Fibroblast of mammary gland (primary cell): ENCODE measurements around the gene HIC1.
A peak's percentile ranks its signal among the peaks of the same experiment; 100 is the strongest.

ENCODE experiments used
- DNase-seq: peaks from one replicate; pipeline ENCODE4 v3.0.0-alpha.2; 2010; ENCODE audit warnings: low read depth
- H3K4me3 ChIP-seq: 2 replicates; pipeline ENCODE4 v1.5.1; 2011; ENCODE audit warnings: low read depth, mild to moderate bottlenecking, low read length, moderate library complexity; ENCODE audit not compliant: control insufficient read depth
- TF ChIP-seq, protein P1 (sequence below): conservative IDR thresholded peaks from 2 replicates; pipeline ENCODE4 v1.5.1; 2011; ENCODE audit warnings: low read depth, low read length, inconsistent platforms; ENCODE audit not compliant: control insufficient read depth, insufficient read depth

The HIC1 gene

DNA sequence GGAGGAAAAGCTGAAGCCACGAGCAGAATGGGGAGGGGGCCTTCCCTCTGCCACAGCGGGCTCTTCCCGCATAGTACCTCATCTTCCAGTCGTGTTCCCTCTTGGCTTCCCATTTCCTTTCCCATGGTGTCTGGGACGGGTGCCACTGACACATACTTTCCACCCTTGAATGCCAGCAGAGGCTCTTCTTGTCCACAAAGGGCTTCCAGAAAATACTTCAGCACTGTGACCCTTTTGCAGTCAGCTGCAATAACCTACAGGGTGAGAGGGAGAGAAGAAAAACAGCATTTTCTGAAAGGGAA is 30.7 kb downstream of the HIC1 start:
- TF ChIP-seq, protein P1, sequence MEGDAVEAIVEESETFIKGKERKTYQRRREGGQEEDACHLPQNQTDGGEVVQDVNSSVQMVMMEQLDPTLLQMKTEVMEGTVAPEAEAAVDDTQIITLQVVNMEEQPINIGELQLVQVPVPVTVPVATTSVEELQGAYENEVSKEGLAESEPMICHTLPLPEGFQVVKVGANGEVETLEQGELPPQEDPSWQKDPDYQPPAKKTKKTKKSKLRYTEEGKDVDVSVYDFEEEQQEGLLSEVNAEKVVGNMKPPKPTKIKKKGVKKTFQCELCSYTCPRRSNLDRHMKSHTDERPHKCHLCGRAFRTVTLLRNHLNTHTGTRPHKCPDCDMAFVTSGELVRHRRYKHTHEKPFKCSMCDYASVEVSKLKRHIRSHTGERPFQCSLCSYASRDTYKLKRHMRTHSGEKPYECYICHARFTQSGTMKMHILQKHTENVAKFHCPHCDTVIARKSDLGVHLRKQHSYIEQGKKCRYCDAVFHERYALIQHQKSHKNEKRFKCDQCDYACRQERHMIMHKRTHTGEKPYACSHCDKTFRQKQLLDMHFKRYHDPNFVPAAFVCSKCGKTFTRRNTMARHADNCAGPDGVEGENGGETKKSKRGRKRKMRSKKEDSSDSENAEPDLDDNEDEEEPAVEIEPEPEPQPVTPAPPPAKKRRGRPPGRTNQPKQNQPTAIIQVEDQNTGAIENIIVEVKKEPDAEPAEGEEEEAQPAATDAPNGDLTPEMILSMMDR, result no peak
- peak; percentile 81 for DNase-seq

GRCh38 chr17:2086306-2086705 is 31.4 kb downstream of the HIC1 start:
- TF ChIP-seq, protein P1, result no peak
- H3K4me3 ChIP-seq, result no peak overlapping the region
- DNase-seq, result no peak

More for the DNA sequence above, 30.7 kb downstream of the HIC1 start:
- no peak overlapping the region for H3K4me3 ChIP-seq

DNA sequence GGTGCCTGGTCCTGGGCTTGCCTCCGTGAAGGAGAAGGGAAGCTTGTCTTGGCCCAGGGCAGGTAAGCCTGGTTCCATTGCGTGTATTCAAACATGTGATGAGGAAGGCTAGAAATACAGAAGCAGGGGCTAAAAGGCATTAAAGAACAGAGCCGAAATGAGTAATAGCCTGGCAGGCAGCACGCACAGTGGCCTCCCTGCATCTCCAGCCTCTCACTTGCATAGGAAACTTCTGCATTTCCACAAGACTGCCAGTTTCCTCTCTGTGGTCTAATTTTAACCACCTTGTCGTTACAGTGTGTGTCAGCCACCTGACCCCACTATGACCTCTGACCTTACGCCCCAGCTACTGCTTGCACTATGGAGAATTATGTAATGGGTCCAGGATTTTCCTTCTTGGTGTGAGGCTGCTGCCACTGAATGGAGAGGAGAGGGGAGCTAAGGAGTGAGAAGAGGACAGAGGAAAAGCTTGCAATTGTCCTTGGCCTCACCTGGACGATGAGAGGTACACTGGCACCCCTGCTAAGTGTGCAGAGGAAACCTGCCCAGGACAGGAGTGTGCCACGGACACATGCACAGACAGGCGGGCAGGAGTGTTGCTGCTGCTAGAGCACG is 32.8 kb downstream of the HIC1 start:
- DNase-seq, result peak; percentile 64
- TF ChIP-seq, protein P1, result no peak
- H3K4me3 ChIP-seq, result no peak overlapping the region

GRCh38 chr17:2089021-2089422 is 34.1 kb downstream of the HIC1 start:
- H3K4me3 ChIP-seq, result peak overlapping the region; percentile 25
- TF ChIP-seq, protein P1, result no peak
- DNase-seq, result peak; percentile 68

DNA sequence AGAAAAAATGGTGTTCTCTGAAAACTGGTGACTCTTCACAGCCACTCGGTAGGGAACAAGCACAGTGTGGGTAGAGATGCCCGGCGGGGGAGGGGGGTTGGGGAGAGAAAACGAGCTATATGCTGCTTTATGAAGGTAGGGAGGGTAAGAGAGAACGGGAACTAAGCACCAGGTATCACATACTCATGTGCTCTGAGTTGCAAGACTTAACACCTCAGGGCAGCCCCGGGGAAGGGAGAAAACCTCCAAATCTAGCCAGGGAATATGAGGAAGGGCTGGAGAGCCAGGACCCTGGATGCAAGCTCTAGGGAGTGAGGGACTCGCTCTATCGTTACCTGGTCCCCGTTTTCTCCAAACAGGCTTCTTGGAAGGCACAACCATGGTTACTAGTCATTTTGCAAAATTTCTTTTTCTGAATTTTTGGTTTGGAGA is 35.3 kb downstream of the HIC1 start:
- TF ChIP-seq, protein P1, result no peak
- H3K4me3 ChIP-seq, result no peak overlapping the region
- no peak for DNase-seq

GRCh38 chr17:2090804-2091534 is 36.1 kb downstream of the HIC1 start:
- peak; percentile 97 for DNase-seq
- TF ChIP-seq, protein P1, result peak; percentile 54
- H3K4me3 ChIP-seq, result no peak overlapping the region

- no peak overlapping the region for H3K4me3 ChIP-seq
- TF ChIP-seq, protein P1, result no peak
- no peak for DNase-seq
These were observed 37.4 kb downstream of the HIC1 start for GRCh38 chr17:2092253-2092652.
